ENCODE data around the gene USP3.

The USP3 gene

DNA sequence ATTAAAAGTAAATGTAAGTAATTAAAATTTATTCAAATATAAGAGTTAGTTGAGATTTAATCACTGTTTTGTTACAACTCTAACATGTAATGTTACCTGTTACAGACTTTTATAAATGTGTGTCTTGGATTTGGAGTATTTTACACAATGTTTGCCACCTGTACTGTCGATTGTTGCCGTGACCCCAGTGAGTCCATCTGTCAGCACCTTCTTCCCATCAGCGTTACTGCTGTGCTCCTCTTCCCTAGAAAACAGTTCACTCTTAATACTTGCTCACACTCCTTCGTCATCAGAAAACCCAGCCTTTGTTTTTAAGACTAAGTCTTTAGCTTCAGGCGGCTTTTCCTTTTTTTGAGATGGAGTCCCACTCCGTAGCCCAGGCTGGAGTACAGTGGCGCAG, 52.3 kb downstream of the USP3 start:
- H3K9ac ChIP-seq (ENCODE audit: low read length) = no peak overlapping the region
- no peak overlapping the region for H3K4me2 ChIP-seq (ENCODE audit: low read length)
- no peak for DNase-seq
- H3K79me2 ChIP-seq (ENCODE audit: control insufficient read depth, insufficient read depth, low read length, poor library complexity) = no peaks in the 10 kb centered on the region
- H4K91ac ChIP-seq (ENCODE audit: low read depth, low read length) = no peak overlapping the region
- H3K9me3 ChIP-seq (ENCODE audit: insufficient read depth, low read depth, low read length) = no peaks in the 10 kb centered on the region
- no peak overlapping the region for H3K27ac ChIP-seq (ENCODE audit: low read depth, low read length)
- no peak overlapping the region for H2AFZ ChIP-seq (ENCODE audit: insufficient read depth, low read length, poor library complexity)
- H2BK5ac ChIP-seq (ENCODE audit: low read depth, low read length, poor library complexity) = no peak overlapping the region
- H2BK12ac ChIP-seq (ENCODE audit: low read length) = no peak overlapping the region
- no peaks in the 10 kb centered on the region for H3K27me3 ChIP-seq (ENCODE audit: insufficient read depth, low read length)
- H4K12ac ChIP-seq (ENCODE audit: low read depth, low read length) = no peak overlapping the region
- no peak overlapping the region for H2AK5ac ChIP-seq (ENCODE audit: low read length)
- H2BK120ac ChIP-seq (ENCODE audit: insufficient read depth, low read length, poor library complexity) = no peak overlapping the region
- H3K4ac ChIP-seq (ENCODE audit: low read depth, low read length) = no peak overlapping the region
- no peak overlapping the region for H3K23ac ChIP-seq (ENCODE audit: low read length)
- H3K18ac ChIP-seq (ENCODE audit: low read length) = no peak overlapping the region
- no peak overlapping the region for H4K8ac ChIP-seq (ENCODE audit: low read depth, low read length)
- H3K4me3 ChIP-seq (ENCODE audit: low read depth, low read length) = no peak overlapping the region
- peaks cover 4 to 8% of the 10 kb centered on the region in 2 experiments for H3K36me3 ChIP-seq (ENCODE audit: control insufficient read depth in 1 of 2, insufficient read depth in 2 of 2, low read length in 2 of 2)
- WGBS (ENCODE audit: extremely low coverage, insufficient coverage, insufficient read length) = no CpG with 5 or more reads among the region's 7 CpGs
- no peaks in the 10 kb centered on the region for H3K79me1 ChIP-seq (ENCODE audit: low read length)
- no peak overlapping the region for H3K14ac ChIP-seq (ENCODE audit: low read length)
- H3K4me1 ChIP-seq (ENCODE audit: control insufficient read depth in 1 of 2, insufficient read depth in 2 of 2, low read length in 2 of 2) = peaks cover 0 to 3% of the 10 kb centered on the region in 2 experiments

DNA sequence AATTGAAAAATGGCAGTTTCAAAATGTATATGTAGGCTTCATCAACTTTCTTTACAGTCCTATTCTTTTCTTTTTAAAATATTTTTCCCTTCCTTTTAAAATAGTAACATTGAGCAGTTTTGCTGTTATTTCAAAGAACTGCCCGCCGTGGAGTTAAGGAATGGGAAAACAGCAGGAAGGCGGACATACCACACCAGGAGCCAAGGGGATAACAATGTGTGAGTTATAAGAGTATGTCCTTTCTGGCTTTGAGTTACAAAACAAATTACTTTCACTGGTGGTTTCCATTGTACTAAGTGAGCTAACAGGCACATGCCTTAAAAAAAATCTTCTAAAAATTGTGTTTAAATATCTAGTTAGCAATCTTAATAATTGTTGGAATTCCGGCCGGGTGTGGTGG, 55.4 kb downstream of the USP3 start:
- WGBS (ENCODE audit: extremely low coverage, insufficient coverage, insufficient read length) = no CpG with 5 or more reads among the region's 5 CpGs
- peak; percentile 71 to 90 for DNase-seq
- H2AK5ac ChIP-seq (ENCODE audit: low read length) = no peak overlapping the region

DNA sequence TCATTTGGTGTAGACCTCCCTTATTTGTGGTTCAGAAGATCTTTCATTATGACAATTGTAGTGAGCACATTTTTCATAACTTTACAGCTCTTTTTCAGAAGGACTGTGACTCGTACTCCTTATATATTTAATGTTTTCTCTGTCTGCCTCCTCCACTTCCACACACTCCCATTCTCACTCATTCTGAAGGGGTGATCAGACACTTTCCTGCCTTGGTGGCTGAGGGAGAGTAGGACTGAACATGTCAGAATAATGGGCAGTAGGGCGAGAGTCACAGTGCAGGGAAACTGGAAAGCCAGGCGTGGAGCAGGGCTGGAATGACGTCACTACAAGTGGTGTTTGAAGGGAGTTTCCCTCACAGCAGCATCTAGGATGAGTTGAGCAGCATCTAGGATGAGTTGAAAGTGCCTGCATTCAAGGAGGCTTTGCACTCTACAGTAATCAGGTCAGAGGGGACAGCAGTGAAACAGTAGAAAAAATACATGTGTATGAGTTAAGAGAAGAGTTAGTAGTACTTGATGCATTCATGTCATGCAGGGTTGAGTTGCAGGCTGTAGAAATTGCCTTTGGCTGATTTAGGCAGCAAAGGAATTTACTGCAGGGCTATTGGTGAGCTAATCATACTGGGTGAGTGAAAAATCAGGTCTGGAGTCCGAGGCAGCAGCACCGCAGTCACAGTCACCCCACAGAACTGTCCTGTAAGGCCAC, 56.5 kb downstream of the USP3 start:
- Histone ChIP-seq H3K9me3 (ENCODE audit: insufficient read depth, low read depth, low read length) (no peaks in the 10 kb centered on the region), H3K4me3 (ENCODE audit: low read depth, low read length) (no peak overlapping the region), H3K27ac (ENCODE audit: low read depth, low read length) (no peak overlapping the region), H2BK120ac (ENCODE audit: insufficient read depth, low read length, poor library complexity) (no peak overlapping the region), H4K12ac (ENCODE audit: low read depth, low read length) (no peak overlapping the region), H3K27me3 (ENCODE audit: insufficient read depth, low read length) (no peaks in the 10 kb centered on the region), H3K4ac (ENCODE audit: low read depth, low read length) (no peak overlapping the region), H4K91ac (ENCODE audit: low read depth, low read length) (no peak overlapping the region), H3K79me2 (ENCODE audit: control insufficient read depth, insufficient read depth, low read length, poor library complexity) (no peaks in the 10 kb centered on the region), H3K4me2 (ENCODE audit: low read length) (no peak overlapping the region), H3K36me3 (ENCODE audit: control insufficient read depth in 1 of 2, insufficient read depth in 2 of 2, low read length in 2 of 2) (peaks cover 11% of the 10 kb centered on the region in 2 experiments), H3K79me1 (ENCODE audit: low read length) (no peaks in the 10 kb centered on the region), H2AFZ (ENCODE audit: insufficient read depth, low read length, poor library complexity) (no peak overlapping the region), H3K23ac (ENCODE audit: low read length) (no peak overlapping the region), H2AK5ac (ENCODE audit: low read length) (no peak overlapping the region), H2BK5ac (ENCODE audit: low read depth, low read length, poor library complexity) (no peak overlapping the region), H3K18ac (ENCODE audit: low read length) (no peak overlapping the region), H3K4me1 (ENCODE audit: control insufficient read depth in 1 of 2, insufficient read depth in 2 of 2, low read length in 2 of 2) (peaks cover 0 to 3% of the 10 kb centered on the region in 2 experiments), H2BK12ac (ENCODE audit: low read length) (no peak overlapping the region), H4K8ac (ENCODE audit: low read depth, low read length) (no peak overlapping the region), H3K9ac (ENCODE audit: low read length) (no peak overlapping the region), H3K14ac (ENCODE audit: low read length) (no peak overlapping the region)
- no CpG with 5 or more reads among the region's 6 CpGs for WGBS (ENCODE audit: extremely low coverage, insufficient coverage, insufficient read length)
- DNase-seq = peak; percentile 88 to 97

More for the DNA sequence above, 55.4 kb downstream of the USP3 start:
- Histone ChIP-seq H3K23ac (ENCODE audit: low read length) (no peak overlapping the region), H3K9ac (ENCODE audit: low read length) (no peak overlapping the region), H3K4ac (ENCODE audit: low read depth, low read length) (no peak overlapping the region), H3K79me1 (ENCODE audit: low read length) (no peaks in the 10 kb centered on the region), H3K4me3 (ENCODE audit: low read depth, low read length) (no peak overlapping the region), H3K14ac (ENCODE audit: low read length) (no peak overlapping the region), H4K8ac (ENCODE audit: low read depth, low read length) (no peak overlapping the region), H2AFZ (ENCODE audit: insufficient read depth, low read length, poor library complexity) (no peak overlapping the region), H3K4me1 (ENCODE audit: control insufficient read depth in 1 of 2, insufficient read depth in 2 of 2, low read length in 2 of 2) (peaks cover 0 to 3% of the 10 kb centered on the region in 2 experiments), H4K91ac (ENCODE audit: low read depth, low read length) (no peak overlapping the region), H3K36me3 (ENCODE audit: control insufficient read depth in 1 of 2, insufficient read depth in 2 of 2, low read length in 2 of 2) (peaks cover 10 to 11% of the 10 kb centered on the region in 2 experiments), H3K27me3 (ENCODE audit: insufficient read depth, low read length) (no peaks in the 10 kb centered on the region), H3K79me2 (ENCODE audit: control insufficient read depth, insufficient read depth, low read length, poor library complexity) (no peaks in the 10 kb centered on the region), H3K4me2 (ENCODE audit: low read length) (no peak overlapping the region), H2BK5ac (ENCODE audit: low read depth, low read length, poor library complexity) (no peak overlapping the region), H4K12ac (ENCODE audit: low read depth, low read length) (no peak overlapping the region), H3K18ac (ENCODE audit: low read length) (no peak overlapping the region), H2BK120ac (ENCODE audit: insufficient read depth, low read length, poor library complexity) (no peak overlapping the region), H2BK12ac (ENCODE audit: low read length) (no peak overlapping the region), H3K27ac (ENCODE audit: low read depth, low read length) (no peak overlapping the region), H3K9me3 (ENCODE audit: insufficient read depth, low read depth, low read length) (no peaks in the 10 kb centered on the region)

DNA sequence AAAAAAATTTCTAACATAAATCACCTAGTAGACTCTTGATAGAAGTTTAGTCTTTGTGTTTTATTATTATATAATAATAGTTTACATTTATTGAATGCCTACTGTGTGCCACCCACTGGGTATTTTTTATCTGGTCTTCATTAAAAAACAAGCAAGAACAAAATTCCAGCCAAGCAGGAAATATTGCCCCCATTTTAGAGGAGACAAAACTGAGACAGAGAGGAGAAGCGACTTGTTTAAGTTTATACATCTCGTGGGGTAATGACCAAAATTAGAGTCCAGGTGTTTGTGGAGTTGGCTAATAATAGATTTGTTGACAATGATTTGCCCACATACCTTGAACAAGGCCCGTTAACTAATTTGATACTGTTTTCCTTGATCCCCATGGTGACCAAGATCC, 59.7 kb downstream of the USP3 start:
- no peak overlapping the region for H3K18ac ChIP-seq (ENCODE audit: low read length)
- H4K91ac ChIP-seq (ENCODE audit: low read depth, low read length) = no peak overlapping the region
- no peaks in the 10 kb centered on the region for H3K79me1 ChIP-seq (ENCODE audit: low read length)
- peaks cover 0 to 3% of the 10 kb centered on the region in 2 experiments for H3K4me1 ChIP-seq (ENCODE audit: control insufficient read depth in 1 of 2, insufficient read depth in 2 of 2, low read length in 2 of 2)
- H3K23ac ChIP-seq (ENCODE audit: low read length) = no peak overlapping the region
- H2BK12ac ChIP-seq (ENCODE audit: low read length) = no peak overlapping the region
- no peak overlapping the region for H3K14ac ChIP-seq (ENCODE audit: low read length)
- no peak for DNase-seq
- H3K79me2 ChIP-seq (ENCODE audit: control insufficient read depth, insufficient read depth, low read length, poor library complexity) = no peaks in the 10 kb centered on the region
- H2BK120ac ChIP-seq (ENCODE audit: insufficient read depth, low read length, poor library complexity) = no peak overlapping the region
- H4K8ac ChIP-seq (ENCODE audit: low read depth, low read length) = no peak overlapping the region
- no peak overlapping the region for H3K9ac ChIP-seq (ENCODE audit: low read length)
- no peak overlapping the region for H4K12ac ChIP-seq (ENCODE audit: low read depth, low read length)
- H3K9me3 ChIP-seq (ENCODE audit: insufficient read depth, low read depth, low read length) = no peaks in the 10 kb centered on the region
- no peak overlapping the region for H3K4me2 ChIP-seq (ENCODE audit: low read length)
- WGBS (ENCODE audit: extremely low coverage, insufficient coverage, insufficient read length) = no CpG with 5 or more reads among the region's 3 CpGs
- peaks cover 5 to 7% of the 10 kb centered on the region in 2 experiments for H3K36me3 ChIP-seq (ENCODE audit: control insufficient read depth in 1 of 2, insufficient read depth in 2 of 2, low read length in 2 of 2)
- H2AK5ac ChIP-seq (ENCODE audit: low read length) = no peak overlapping the region
- H3K27ac ChIP-seq (ENCODE audit: low read depth, low read length) = no peak overlapping the region
- H3K27me3 ChIP-seq (ENCODE audit: insufficient read depth, low read length) = no peaks in the 10 kb centered on the region
- no peak overlapping the region for H2BK5ac ChIP-seq (ENCODE audit: low read depth, low read length, poor library complexity)
- no peak overlapping the region for H3K4me3 ChIP-seq (ENCODE audit: low read depth, low read length)
- no peak overlapping the region for H2AFZ ChIP-seq (ENCODE audit: insufficient read depth, low read length, poor library complexity)
- H3K4ac ChIP-seq (ENCODE audit: low read depth, low read length) = no peak overlapping the region
